B cell (primary cell): ENCODE results near the gene CPXM1. TPM values are rescaled to one million over a fixed set of nuclear protein-coding genes. Genes with fewer than 3 reads are reported as not detected.

Source experiments
- ATAC-seq: fragments of 200-7000 bp; cut with Tn5 transposase; one replicate; pipeline ENCODE4 v1.10.0; 2021; ENCODE audit warnings: low read depth, mild to moderate bottlenecking, moderate number of reproducible peaks, moderate library complexity
- CTCF ChIA-PET: fragments of 350-600 bp; sonication (Branson Sonifier 250); formaldehyde crosslinking; loops from one replicate; lab custom pipeline; 2021; ENCODE audit warnings: antibody characterized with exemption, inconsistent platforms; lab: Charles Lee
- POLR2A ChIA-PET: fragments of 350-600 bp; sonication (Branson Sonifier 250); formaldehyde crosslinking; loops from one replicate; lab custom pipeline; 2021; ENCODE audit warnings: antibody characterized with exemption; lab: Charles Lee
- DNase-seq: peaks from one replicate; pipeline ENCODE4 v3.0.0; 2013
- H2AFZ ChIP-seq: 2 replicates; pipeline ENCODE4 v1.6.1; 2012; ENCODE audit warnings: mild to moderate bottlenecking, low read depth, low read length; ENCODE audit not compliant: insufficient read depth, poor library complexity, severe bottlenecking
- H3K27ac ChIP-seq, 2 donors: 1 replicate in 1 of 2; 2 replicates in 1 of 2; pipeline ENCODE4 v1.5.1; 2012 to 2013; ENCODE audit warnings: low read length in 2 of 2, mild to moderate bottlenecking in 2 of 2, moderate library complexity in 1 of 2
- H3K27me3 ChIP-seq, 4 experiments: fragments of 200-600 bp in 1 of 4; sonication (generic) in 1 of 4; replicated peaks in 1 of 4; 1 replicate in 2 of 4; 2 replicates in 2 of 4; pipeline versions ENCODE4 v1.6.1 to v1.7.0; 2013 to 2016; ENCODE audit warnings: low read length in 3 of 4, mild to moderate bottlenecking in 2 of 4, mixed read lengths in 1 of 4, moderate library complexity in 1 of 4; ENCODE audit not compliant: insufficient read depth in 4 of 4, control insufficient read depth in 3 of 4; ENCODE audit errors: control extremely low read depth in 1 of 4
- H3K36me3 ChIP-seq, 2 experiments: replicated peaks in 1 of 2; 1 replicate in 1 of 2; 2 replicates in 1 of 2; pipeline versions ENCODE4 v1.6.1 to v1.7.1; 2013; ENCODE audit warnings: low read length in 1 of 2; ENCODE audit not compliant: insufficient read depth in 2 of 2, control insufficient read depth in 1 of 2; ENCODE audit errors: control extremely low read depth in 1 of 2, extremely low read depth in 1 of 2
- H3K4me1 ChIP-seq, 2 donors: fragments of 200-600 bp in 1 of 2; sonication (generic) in 1 of 2; 1 replicate in 1 of 2; 2 replicates in 1 of 2; pipeline versions ENCODE4 v1.5.1 to v1.6.1; 2013 to 2017; ENCODE audit warnings: low read length in 2 of 2; ENCODE audit not compliant: control insufficient read depth in 2 of 2, insufficient read depth in 2 of 2
- H3K4me2 ChIP-seq: replicated peaks from 2 replicates; pipeline ENCODE3; 2012; ENCODE audit warnings: mild to moderate bottlenecking, low read depth, low read length; ENCODE audit not compliant: poor library complexity, severe bottlenecking
- H3K4me3 ChIP-seq, 5 experiments: fragments of 200-600 bp in 1 of 5; sonication (generic) in 1 of 5; 1 replicate in 3 of 5; 2 replicates in 2 of 5; pipeline versions ENCODE4 v1.5.1 to v1.7.0; 2011 to 2016; ENCODE audit warnings: low read length in 4 of 5, mild to moderate bottlenecking in 4 of 5, low read depth in 2 of 5, control low read depth in 1 of 5, moderate library complexity in 1 of 5; ENCODE audit not compliant: insufficient read depth in 1 of 5; ENCODE audit errors: control extremely low read depth in 1 of 5, extremely low read depth in 1 of 5
- H3K79me2 ChIP-seq: fragments of 200-600 bp; sonication (generic); one replicate; pipeline ENCODE4 v1.6.0; 2016; ENCODE audit warnings: low read length; ENCODE audit not compliant: control insufficient read depth, insufficient read depth
- H3K9ac ChIP-seq: fragments of 200-600 bp; sonication (generic); 2 replicates; pipeline ENCODE4 v1.6.1; 2017; ENCODE audit warnings: mild to moderate bottlenecking, low read length, moderate library complexity
- H3K9me3 ChIP-seq, 3 donors: one replicate each; pipeline versions ENCODE4 v1.6.1 to v1.7.1; 2013; ENCODE audit warnings: low read length in 2 of 3; ENCODE audit not compliant: control insufficient read depth in 2 of 3, insufficient read depth in 1 of 3; ENCODE audit errors: control extremely low read depth in 1 of 3
- H4K20me1 ChIP-seq: 2 replicates; pipeline ENCODE4 v1.6.0; 2012; ENCODE audit warnings: mild to moderate bottlenecking, low read length; ENCODE audit not compliant: insufficient read depth, control insufficient read depth, poor library complexity, severe bottlenecking
- H3K27ac Mint-ChIP-seq: one replicate; pipeline ENCODE4 v1.8.0; 2021; ENCODE audit warnings: mixed read lengths
- H3K27me3 Mint-ChIP-seq: one replicate; pipeline ENCODE4 v1.8.0; 2021; ENCODE audit warnings: mixed read lengths
- H3K4me1 Mint-ChIP-seq: one replicate; pipeline ENCODE4 v1.8.0; 2021; ENCODE audit warnings: mixed read lengths
- H3K4me3 Mint-ChIP-seq: one replicate; pipeline ENCODE4 v1.8.0; 2021; ENCODE audit warnings: mixed read lengths
- H3K9me3 Mint-ChIP-seq: one replicate; pipeline ENCODE4 v1.8.0; 2022; ENCODE audit warnings: mixed read lengths; ENCODE audit not compliant: insufficient read depth
- CTCF ChIP-seq: fragments of 200-600 bp; IDR thresholded peaks from one replicate; pipeline ENCODE4 v1.8.0; 2022; ENCODE audit warnings: antibody characterized with exemption, mild to moderate bottlenecking
- EZH2 ChIP-seq: IDR thresholded peaks from 2 replicates; pipeline ENCODE4 v1.6.1; 2012; ENCODE audit warnings: borderline replicate concordance, low read depth, mild to moderate bottlenecking, moderate library complexity, low read length; ENCODE audit not compliant: insufficient read depth, poor library complexity, severe bottlenecking
- WGBS: methylation state at CpG from one replicate; pipeline ENCODE4 v1.1.5; 2013; ENCODE audit warnings: missing lambda C conversion rate; ENCODE audit not compliant: insufficient coverage; 5-methylcytosine and 5-hydroxymethylcytosine counted together
- intact Hi-C: fragments of 100-400 bp; cut with micrococcal nuclease; formaldehyde crosslinking; loops from one replicate; pipeline ENCODE4 v1.10.0; 2022
- polyA plus RNA-seq: library from polyadenylated mRNA; depleted of rRNA; stranded (reverse); fragments of >200 nt; gene quantifications from 2 replicates; pipeline ENCODE4 v1.2.3, GENCODE V29; 2012
- total RNA-seq, 2 donors: library from RNA; stranded (reverse); fragments of 120-200 nt in 1 of 2; gene quantifications; 1 replicate in 1 of 2; 2 replicates in 1 of 2; pipeline versions ENCODE4 v1.2.3 to v1.2.4, GENCODE V29; 2013 to 2022

The CPXM1 gene
- total and polyA plus RNA-seq, 2 donors (not counting 1 experiment from before 2014, with no cell fraction given), result 0.21 to 1.9 TPM

- H3K9me3 ChIP-seq, result peaks cover 0 to 14% (median 0%) of the 10 kb centered on the region in 3 donors
- H3K79me2 ChIP-seq, result no peaks in the 10 kb centered on the region
- no peaks in the 10 kb centered on the region for H3K36me3 ChIP-seq
- 93% methylated on average over 7 of the region's 8 CpGs for WGBS
- H3K4me1 ChIP-seq, result peaks cover 14 to 25% of the 10 kb centered on the region in 2 donors
- TF ChIP-seq CTCF, result no peak
- TF ChIP-seq EZH2, result no peak
- H3K9ac ChIP-seq, result no peak overlapping the region
- no peaks in the 10 kb centered on the region for H4K20me1 ChIP-seq
- peaks cover 20% of the 10 kb centered on the region for H3K4me1 Mint-ChIP-seq
- no peak overlapping the region for H2AFZ ChIP-seq
- intact Hi-C loops, result no loop called here
- ATAC-seq (no peak), DNase-seq (no peak)
- POLR2A ChIA-PET, result no interaction called here
- H3K4me2 ChIP-seq, result no peak overlapping the region
- H3K4me3 Mint-ChIP-seq, result no peak overlapping the region
- no peak overlapping the region for H3K27ac ChIP-seq
- peaks cover 32% of the 10 kb centered on the region for H3K27me3 Mint-ChIP-seq
- no peak overlapping the region for H3K4me3 ChIP-seq
- H3K9me3 Mint-ChIP-seq, result no peaks in the 10 kb centered on the region
- no peak overlapping the region for H3K27ac Mint-ChIP-seq
- peaks cover 0 to 48% (median 16%) of the 10 kb centered on the region in 4 experiments for H3K27me3 ChIP-seq
- CTCF ChIA-PET, result no interaction called here
These were observed 52.7 kb downstream of the CPXM1 start for GRCh38 chr20:2747676-2748235.

- Mint-ChIP-seq H3K9me3 (no peaks in the 10 kb centered on the region), H3K4me1 (peaks cover 17% of the 10 kb centered on the region), H3K27me3 (peaks cover 37% of the 10 kb centered on the region), H3K27ac (no peak overlapping the region), H3K4me3 (no peak overlapping the region)
- Histone ChIP-seq H2AFZ (no peak overlapping the region), H3K9me3 (peaks cover 0 to 12% (median 0%) of the 10 kb centered on the region in 3 donors), H3K4me1 (peaks cover 10 to 20% of the 10 kb centered on the region in 2 donors), H3K4me2 (no peak overlapping the region), H3K9ac (no peak overlapping the region), H4K20me1 (no peaks in the 10 kb centered on the region), H3K27me3 (peaks cover 0 to 50% (median 18%) of the 10 kb centered on the region in 4 experiments), H3K79me2 (no peaks in the 10 kb centered on the region), H3K4me3 (no peak overlapping the region), H3K27ac (no peak overlapping the region), H3K36me3 (no peaks in the 10 kb centered on the region)
- ChIA-PET CTCF (no interaction called here), POLR2A (no interaction called here)
- intact Hi-C loops, result no loop called here
- no peak for TF ChIP-seq EZH2
- no peak for DNase-seq
- no peak for ATAC-seq
- 87% methylated on average over 6 of the region's 8 CpGs for WGBS
These were observed 53.7 kb downstream of the CPXM1 start for GRCh38 chr20:2746636-2747265.
